Activated CD8-positive, alpha-beta memory T cell treated with anti-CD3 and anti-CD28 coated beads, Interleukin-2, amount 50 U/mL, for 24 hours (primary cell): ENCODE measurements around the gene SKAP1.

Source experiments
- DNase-seq: peaks from one replicate; pipeline ENCODE4 v3.0.0-alpha.2; 2020; ENCODE audit errors: extremely low read depth

The SKAP1 gene

GRCh38 chr17:48148029-48148770 is 281.8 kb downstream of the SKAP1 start:
- DNase-seq = no peak

- no peak for DNase-seq
Measured at GRCh38 chr17:48144976-48145798, 284.8 kb downstream of the SKAP1 start.

DNA sequence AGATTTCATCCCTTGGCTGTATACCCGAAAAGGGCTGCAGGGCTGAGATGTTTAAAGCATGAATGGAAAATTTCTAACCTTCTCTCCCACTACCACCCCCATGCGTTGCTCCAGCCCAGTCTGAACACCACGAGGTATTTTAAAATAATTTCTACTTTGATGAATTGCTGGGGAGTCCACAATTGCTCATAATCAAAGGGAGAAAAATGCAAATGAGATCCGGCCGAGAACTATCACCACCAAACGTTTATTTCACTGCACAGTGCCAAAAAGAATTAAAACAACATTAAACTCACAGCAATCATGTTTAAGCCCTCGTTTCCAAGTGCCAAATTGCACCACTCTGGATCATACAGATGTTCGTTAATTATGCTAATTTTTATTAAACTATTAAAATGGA is 285.8 kb downstream of the SKAP1 start:
- no peak for DNase-seq

- no peak for DNase-seq
Measured at GRCh38 chr17:48143629-48144028, 286.4 kb downstream of the SKAP1 start.

GRCh38 chr17:48139944-48140343 is 290.1 kb downstream of the SKAP1 start:
- DNase-seq = no peak

GRCh38 chr17:48137656-48138055 is 292.4 kb downstream of the SKAP1 start:
- no peak for DNase-seq

GRCh38 chr17:48134912-48135480 is 295.0 kb downstream of the SKAP1 start:
- no peak for DNase-seq

DNA sequence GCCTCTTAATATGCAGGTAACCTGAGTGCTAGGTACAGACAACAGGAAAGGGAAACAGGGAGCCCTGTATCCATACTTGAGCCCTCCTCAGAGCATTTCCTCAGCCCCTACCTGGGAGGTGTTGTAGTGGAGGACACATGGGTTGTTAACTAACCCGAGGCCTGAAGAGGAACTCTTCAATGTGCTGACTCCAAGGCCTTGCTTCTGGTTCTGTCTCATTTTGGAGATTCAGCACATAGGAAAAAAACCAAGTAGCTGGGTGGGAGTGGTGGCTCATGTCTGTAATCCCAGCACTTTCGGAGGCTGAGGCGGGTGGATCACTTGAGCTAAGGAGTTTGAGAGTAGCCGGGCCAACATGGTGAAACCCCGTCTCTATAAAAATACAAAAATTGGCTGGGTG is 297.6 kb downstream of the SKAP1 start:
- no peak for DNase-seq

- DNase-seq = peak; percentile 20
Measured at GRCh38 chr17:48131216-48131824, 298.7 kb downstream of the SKAP1 start.

GRCh38 chr17:48129981-48130380 is 300.0 kb downstream of the SKAP1 start:
- no peak for DNase-seq

DNA sequence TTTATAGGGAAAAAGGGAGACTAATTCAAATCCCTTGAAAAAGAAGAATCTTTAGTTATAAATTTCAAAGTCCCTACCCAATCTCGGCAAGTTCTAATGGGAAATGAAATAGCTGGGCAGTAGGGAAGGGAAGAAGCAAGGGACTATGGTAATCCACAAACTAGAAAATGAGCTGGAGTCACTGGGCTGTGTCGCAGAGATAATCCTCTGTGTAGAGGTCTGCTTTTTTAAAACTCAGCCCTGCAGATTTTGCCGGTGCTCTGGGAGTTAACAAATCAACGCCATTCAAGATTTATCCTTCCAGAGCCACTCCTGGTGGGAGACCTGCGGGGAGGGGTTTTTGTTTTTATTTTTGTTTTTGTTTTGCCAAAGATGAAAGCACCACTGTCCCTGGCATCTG is 301.6 kb downstream of the SKAP1 start:
- no peak for DNase-seq

DNA sequence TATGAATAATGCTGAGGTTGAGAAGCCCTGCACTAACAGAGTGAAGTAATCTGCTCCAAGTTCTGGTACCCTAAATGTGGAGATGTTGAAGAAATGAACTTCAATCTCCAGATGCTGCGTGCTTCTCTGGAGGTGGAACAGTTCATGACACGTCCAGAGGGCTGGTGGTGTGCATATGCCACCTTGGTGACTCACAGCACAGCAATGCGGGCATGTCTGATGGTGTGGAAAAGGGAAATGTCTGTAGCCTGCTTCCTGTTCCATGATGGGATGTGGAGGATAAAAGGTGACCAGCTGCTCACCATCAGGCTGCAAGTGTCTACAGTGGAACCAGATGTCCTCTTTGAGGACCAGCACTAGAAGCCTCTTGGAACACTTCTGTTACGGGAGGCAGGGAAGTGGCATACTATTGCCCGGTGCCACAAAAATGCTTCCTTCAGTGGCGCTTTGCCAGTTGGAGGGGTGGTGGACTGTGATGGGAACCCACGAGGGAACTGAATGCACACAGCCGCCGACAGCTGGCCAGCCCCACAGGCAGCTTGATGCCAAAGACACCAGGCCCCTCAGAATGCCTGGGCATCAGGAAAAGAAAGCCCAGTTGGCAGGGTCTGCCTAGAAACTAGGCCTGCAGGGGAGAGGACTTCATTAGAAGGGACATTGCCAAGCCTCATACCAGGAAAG is 302.5 kb downstream of the SKAP1 start:
- no peak for DNase-seq

DNA sequence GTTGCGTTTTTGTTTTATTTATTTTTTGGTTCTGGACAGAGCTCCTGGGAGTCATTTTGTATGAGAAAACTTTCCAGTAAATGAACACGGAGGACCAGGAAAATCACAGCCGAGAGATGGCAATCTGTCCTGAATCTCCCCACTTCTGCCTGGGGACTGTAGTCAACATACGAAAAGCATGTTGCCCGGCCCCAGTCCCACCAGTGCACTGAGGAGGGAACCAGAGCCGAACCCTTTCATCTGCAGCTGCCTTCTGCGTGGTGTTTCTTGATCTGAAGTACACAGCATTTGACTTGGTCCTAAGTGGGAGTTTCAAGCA is 303.5 kb downstream of the SKAP1 start:
- DNase-seq = no peak

DNA sequence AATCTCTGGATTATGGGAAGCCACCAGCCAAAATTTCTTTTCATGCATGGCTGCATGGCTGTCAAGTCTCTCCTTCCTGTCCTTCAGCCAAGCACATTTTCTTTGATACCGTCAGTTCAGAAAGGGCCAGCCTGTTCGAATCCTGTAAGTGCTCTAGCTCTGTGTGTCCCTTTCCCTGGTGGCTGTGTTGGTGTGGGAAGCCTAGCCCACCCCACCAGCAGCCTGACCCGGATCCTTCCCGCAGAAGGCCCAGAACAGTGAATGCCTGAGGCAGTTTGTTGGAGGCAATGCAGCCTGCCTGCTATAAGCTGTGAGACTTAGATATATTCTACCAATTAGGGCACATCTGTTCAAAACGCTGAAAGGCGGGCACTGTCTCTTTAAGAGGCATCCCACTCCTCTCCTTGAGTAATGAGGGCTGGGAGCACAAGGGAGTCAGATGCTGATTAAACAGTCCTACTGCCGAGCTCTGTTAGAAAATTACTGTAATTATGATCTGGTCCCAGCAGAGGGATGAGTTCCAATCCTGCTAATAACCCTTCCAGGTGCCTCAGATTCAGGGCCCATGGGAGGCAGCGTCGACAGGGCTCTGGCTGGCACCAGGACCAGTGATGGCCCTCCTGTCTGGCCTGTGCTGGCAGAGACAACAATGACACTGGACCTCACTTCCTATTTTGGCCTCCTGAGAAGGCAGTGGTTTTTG is 304.0 kb downstream of the SKAP1 start:
- no peak for DNase-seq

GRCh38 chr17:48123776-48124388 is 306.1 kb downstream of the SKAP1 start:
- no peak for DNase-seq

GRCh38 chr17:48123111-48123510 is 306.9 kb downstream of the SKAP1 start:
- DNase-seq = no peak

GRCh38 chr17:48122665-48123045 is 307.4 kb downstream of the SKAP1 start:
- no peak for DNase-seq

DNA sequence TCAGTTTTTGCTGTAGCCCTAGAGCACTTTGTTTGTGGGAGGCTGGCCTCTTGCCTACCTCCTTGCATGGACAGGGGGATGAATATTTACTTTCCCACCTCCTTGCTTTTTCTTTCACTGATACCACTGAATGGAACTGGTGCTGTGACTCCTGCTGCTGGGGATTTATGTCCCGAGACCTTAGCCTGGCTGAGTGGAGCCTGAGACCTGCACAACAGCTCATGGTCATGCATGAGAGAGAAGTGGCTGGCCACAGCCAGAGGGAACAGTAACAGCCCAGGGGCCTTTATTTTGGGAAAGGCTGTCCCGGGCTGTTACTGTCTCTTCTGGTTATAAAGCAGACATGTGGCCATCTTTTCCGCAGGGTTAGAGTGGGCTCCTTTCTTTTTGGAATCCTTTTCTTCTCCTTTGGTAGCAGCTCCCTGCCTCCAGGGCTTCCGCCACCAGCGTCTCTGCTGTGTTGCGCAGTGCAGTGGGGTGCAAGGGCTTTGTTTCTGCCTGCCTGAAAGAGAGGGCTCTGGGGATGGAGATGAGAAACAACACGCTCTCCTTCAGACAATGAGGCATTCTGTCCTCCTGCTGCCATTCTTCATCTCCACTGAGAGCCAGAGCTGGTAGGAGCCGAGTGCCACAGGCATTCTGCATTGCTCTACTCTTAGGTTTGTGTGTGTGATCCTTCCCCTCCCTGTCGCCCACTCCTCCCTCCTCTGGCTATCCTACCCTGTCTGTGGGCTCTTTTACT is 307.9 kb downstream of the SKAP1 start:
- DNase-seq = no peak

GRCh38 chr17:48113201-48113676 is 316.8 kb downstream of the SKAP1 start:
- no peak for DNase-seq

DNA sequence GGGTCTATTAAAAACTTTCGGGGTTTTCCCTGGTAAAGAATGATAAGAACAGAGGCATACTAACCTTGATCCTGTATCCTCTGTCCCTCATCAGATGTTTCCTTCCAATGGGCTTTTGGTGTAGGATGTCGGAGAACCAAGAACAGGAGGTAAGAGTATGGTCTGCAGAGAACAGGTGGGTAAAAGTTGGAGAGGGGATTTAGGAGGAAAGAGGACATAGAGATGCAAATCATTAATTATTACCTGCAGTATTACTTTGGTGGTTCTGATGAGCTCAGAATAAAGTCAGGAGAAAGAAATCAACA is 318.1 kb downstream of the SKAP1 start:
- DNase-seq = no peak
